OCI-LY7 (cell line): ENCODE data around the gene COL18A1. TPM values are rescaled to one million over a fixed set of nuclear protein-coding genes. Genes with fewer than 3 reads are reported as not detected.

Experiments
- BruUV-seq: library from RNA; stranded (reverse); fragments of 400-500 nt; replicated peaks from 2 replicates; lab custom pipeline; 2021; lab: Mats Ljungman, UMichigan
- CTCF ChIA-PET: fragments of 300-600 bp; sonication (Branson Sonifier 250); formaldehyde crosslinking; loops from one replicate; lab custom pipeline; 2022; ENCODE audit warnings: antibody characterized with exemption; ENCODE audit not compliant: unreplicated experiment; lab: Charles Lee
- POLR2A ChIA-PET: fragments of 300-600 bp; sonication (Branson Sonifier 250); formaldehyde crosslinking; loops from one replicate; lab custom pipeline; 2022; ENCODE audit warnings: antibody characterized with exemption; lab: Charles Lee
- DNase-seq: peaks from one replicate; pipeline ENCODE4 v3.0.0-alpha.2; 2015; ENCODE audit warnings: low spot score
- H2AFZ ChIP-seq: fragments of 200-600 bp; sonication (generic), shearing (Covaris generic); 2 replicates; pipeline ENCODE4 v1.6.1; 2014; ENCODE audit warnings: mild to moderate bottlenecking, antibody characterized with exemption, low read length, moderate library complexity
- H3K27ac ChIP-seq: fragments of 200-600 bp; sonication (generic); 2 replicates; pipeline ENCODE4 v1.5.1; 2014; ENCODE audit warnings: mixed run types, low read depth, mild to moderate bottlenecking, moderate library complexity, low read length, inconsistent platforms; ENCODE audit not compliant: poor library complexity, severe bottlenecking
- H3K36me3 ChIP-seq: fragments of 200-600 bp; sonication (generic); 2 replicates; pipeline ENCODE4 v1.6.1; 2014; ENCODE audit warnings: mild to moderate bottlenecking, antibody characterized with exemption, low read length, moderate library complexity, mixed read lengths; ENCODE audit not compliant: insufficient read depth
- H3K4me1 ChIP-seq: fragments of 200-600 bp; sonication (generic); 2 replicates; pipeline ENCODE4 v1.5.1; 2014; ENCODE audit warnings: mild to moderate bottlenecking, low read length; ENCODE audit not compliant: insufficient read depth, poor library complexity, severe bottlenecking
- H3K4me2 ChIP-seq: fragments of 200-600 bp; sonication (generic); 2 replicates; pipeline ENCODE4 v1.6.1; 2014; ENCODE audit warnings: mild to moderate bottlenecking, low read length
- H3K4me3 ChIP-seq: fragments of 200-600 bp; sonication (generic); 2 replicates; pipeline ENCODE4 v1.5.1; 2014; ENCODE audit warnings: mild to moderate bottlenecking, low read depth, low read length; ENCODE audit not compliant: poor library complexity, severe bottlenecking
- H3K79me2 ChIP-seq: fragments of 200-600 bp; sonication (generic); 2 replicates; pipeline ENCODE4 v1.6.1; 2016; ENCODE audit warnings: low read depth, mild to moderate bottlenecking, low read length, moderate library complexity, mixed read lengths; ENCODE audit not compliant: insufficient read depth
- H3K9me2 ChIP-seq: fragments of 200-600 bp; sonication (generic); 2 replicates; pipeline ENCODE4 v1.6.1; 2016; ENCODE audit warnings: mild to moderate bottlenecking, low read length, mixed read lengths; ENCODE audit not compliant: insufficient read depth
- H3K9me3 ChIP-seq: fragments of 200-600 bp; sonication (generic); 2 replicates; pipeline ENCODE4 v1.6.1; 2014; ENCODE audit warnings: mild to moderate bottlenecking, mixed run types, low read length, mixed read lengths
- H4K20me1 ChIP-seq: fragments of 200-600 bp; sonication (generic); 2 replicates; pipeline ENCODE4 v1.6.1; 2014; ENCODE audit warnings: mild to moderate bottlenecking, antibody characterized with exemption, low read length, moderate library complexity, mixed read lengths; ENCODE audit not compliant: insufficient read depth
- CTCF ChIP-seq: fragments of 200-600 bp; sonication (generic); conservative IDR thresholded peaks from 2 replicates; pipeline ENCODE4 v1.5.1; 2014; ENCODE audit warnings: mild to moderate bottlenecking, antibody characterized with exemption, low read length, moderate library complexity, mixed read lengths
- EZH2phosphoT487 ChIP-seq: fragments of 200-600 bp; sonication (generic); IDR thresholded peaks from 2 replicates; pipeline ENCODE4 v1.6.1; 2018; ENCODE audit warnings: low read depth, borderline replicate concordance, mild to moderate bottlenecking, mixed run types, antibody characterized with exemption, low read length, moderate library complexity, mixed read lengths
- intact Hi-C: fragments of 100-400 bp; cut with micrococcal nuclease; formaldehyde crosslinking; loops from one replicate; pipeline ENCODE4 v1.10.0; 2022; ENCODE audit not compliant: unreplicated experiment
- total RNA-seq, 2 experiments: library from RNA; depleted of rRNA in 1 of 2; stranded (reverse); fragments of >200 nt in 1 of 2; shearing (Covaris generic) in 1 of 2; gene quantifications; 2 replicates each; pipeline ENCODE4 v1.2.3, GENCODE V29; 2014 to 2022

Gene COL18A1
- total RNA-seq, 2 experiments from 2014 or later, result 0.23 to 7.4 TPM

DNA sequence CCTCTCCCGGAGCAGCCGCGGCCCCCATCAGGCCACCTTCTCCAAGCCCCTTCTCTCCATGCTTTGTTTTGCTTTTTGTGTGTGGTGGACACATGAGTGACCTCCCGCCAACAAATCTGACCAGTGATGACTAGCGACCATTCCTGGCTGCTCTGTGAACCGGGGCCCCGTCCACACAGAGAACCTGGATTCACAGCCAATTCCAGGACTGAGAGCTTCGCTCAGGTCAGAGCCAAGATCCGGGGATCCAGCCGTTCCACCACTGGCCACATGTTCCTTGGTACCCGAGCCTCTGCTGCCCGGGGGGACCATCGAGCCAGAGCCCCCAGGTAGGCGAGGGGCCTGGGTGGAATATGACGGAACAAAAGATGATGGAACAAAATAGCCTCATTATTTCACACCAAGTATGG, 46.7 kb upstream of the COL18A1 start:
- no peaks in the 10 kb centered on the region for H3K9me2 ChIP-seq
- no peak for TF ChIP-seq EZH2phosphoT487
- TF ChIP-seq CTCF, result no peak
- BruUV-seq, result no TSS peak
- H3K4me2 ChIP-seq, result no peak overlapping the region
- intact Hi-C loops, result no loop called here
- no peaks in the 10 kb centered on the region for H4K20me1 ChIP-seq
- no peaks in the 10 kb centered on the region for H3K79me2 ChIP-seq
- no peak overlapping the region for H3K27ac ChIP-seq
- no peaks in the 10 kb centered on the region for H3K4me1 ChIP-seq
- H3K9me3 ChIP-seq, result no peaks in the 10 kb centered on the region
- CTCF ChIA-PET, result no interaction called here
- H3K36me3 ChIP-seq, result no peaks in the 10 kb centered on the region
- no peak for DNase-seq
- no peak overlapping the region for H3K4me3 ChIP-seq
- POLR2A ChIA-PET, result no interaction called here
- H2AFZ ChIP-seq, result no peak overlapping the region

- Histone ChIP-seq H2AFZ (no peak overlapping the region), H4K20me1 (no peaks in the 10 kb centered on the region), H3K4me2 (no peak overlapping the region), H3K4me3 (no peak overlapping the region), H3K36me3 (no peaks in the 10 kb centered on the region), H3K79me2 (no peaks in the 10 kb centered on the region), H3K27ac (no peak overlapping the region), H3K4me1 (no peaks in the 10 kb centered on the region), H3K9me3 (no peaks in the 10 kb centered on the region), H3K9me2 (no peaks in the 10 kb centered on the region)
- intact Hi-C loops, result no loop called here
- CTCF ChIA-PET, result no interaction called here
- no peak for DNase-seq
- POLR2A ChIA-PET, result no interaction called here
- TF ChIP-seq CTCF (no peak), EZH2phosphoT487 (no peak)
- no TSS peak for BruUV-seq
Measured at GRCh38 chr21:45358711-45359310, 46.2 kb upstream of the COL18A1 start.

- no peak overlapping the region for H3K4me2 ChIP-seq
- BruUV-seq, result no TSS peak
- intact Hi-C loops, result no loop called here
- ChIA-PET POLR2A (no interaction called here), CTCF (no interaction called here)
- H3K9me3 ChIP-seq, result no peaks in the 10 kb centered on the region
- no peaks in the 10 kb centered on the region for H3K36me3 ChIP-seq
- no peak overlapping the region for H3K27ac ChIP-seq
- no peak overlapping the region for H2AFZ ChIP-seq
- no peak for TF ChIP-seq CTCF
- H3K9me2 ChIP-seq, result no peaks in the 10 kb centered on the region
- no peaks in the 10 kb centered on the region for H3K79me2 ChIP-seq
- H3K4me1 ChIP-seq, result no peaks in the 10 kb centered on the region
- no peaks in the 10 kb centered on the region for H4K20me1 ChIP-seq
- DNase-seq, result no peak
- no peak overlapping the region for H3K4me3 ChIP-seq
Measured at GRCh38 chr21:45359451-45360217, 45.3 kb upstream of the COL18A1 start.
